Sigmoid colon (tissue), 7 donors: ENCODE measurements around the gene CDX1. TPM values are rescaled to one million over a fixed set of nuclear protein-coding genes. Genes with fewer than 3 reads are reported as not detected.
A peak's percentile ranks its signal among the peaks of the same experiment; 100 is the strongest.

Experiments
- DNase-seq: peaks from one replicate; pipeline ENCODE4 v3.0.0-alpha.2; 2019
- H3K27ac ChIP-seq, 4 donors: fragments of 200-600 bp; sonication (generic); one replicate each; pipeline ENCODE4 v1.5.1; 2016 to 2019; ENCODE audit warnings: mild to moderate bottlenecking in 1 of 4
- H3K27me3 ChIP-seq, 3 donors: fragments of 200-600 bp; sonication (generic); one replicate each; pipeline ENCODE4 v1.5.1; 2019; ENCODE audit warnings: mild to moderate bottlenecking in 1 of 3
- H3K36me3 ChIP-seq, 4 donors: fragments of 200-600 bp; sonication (generic); one replicate each; pipeline ENCODE4 v1.5.1; 2016 to 2019
- H3K4me1 ChIP-seq, 4 donors: fragments of 200-600 bp; sonication (generic); one replicate each; pipeline ENCODE4 v1.5.1; 2017 to 2019
- H3K4me3 ChIP-seq, 4 donors: fragments of 200-600 bp; sonication (generic); one replicate each; pipeline ENCODE4 v1.5.1; 2017 to 2019; ENCODE audit warnings: mild to moderate bottlenecking in 2 of 4, moderate library complexity in 1 of 4
- H3K9me3 ChIP-seq, 4 donors: fragments of 200-600 bp in 3 of 4; sonication (generic) in 3 of 4; one replicate each; pipeline versions ENCODE4 v1.5.1 to v1.6.1; 2013 to 2019
- CTCF ChIP-seq, 4 experiments: fragments of 450-650 bp in 3 of 4; fragments of 200-600 bp in 1 of 4; IDR thresholded peaks; one replicate each; pipeline ENCODE4 v1.5.1; 2016 to 2019; ENCODE audit warnings: antibody characterized with exemption in 4 of 4, mild to moderate bottlenecking in 3 of 4, moderate library complexity in 2 of 4
- EP300 ChIP-seq, 4 donors: sonication (generic); formaldehyde crosslinking; IDR thresholded peaks; one replicate each; pipeline ENCODE4 v1.6.1; 2017; ENCODE audit warnings: antibody characterized with exemption in 4 of 4
- POLR2A ChIP-seq, 2 donors: fragments of 450-650 bp; IDR thresholded peaks; one replicate each; pipeline ENCODE4 v1.6.1; 2016; ENCODE audit warnings: antibody characterized with exemption in 2 of 2, mild to moderate bottlenecking in 2 of 2, moderate library complexity in 2 of 2
- POLR2AphosphoS5 ChIP-seq, 4 donors: sonication (generic); formaldehyde crosslinking; IDR thresholded peaks; one replicate each; pipeline ENCODE4 v1.6.1; 2017; ENCODE audit warnings: antibody characterized with exemption in 4 of 4
- WGBS, 2 donors: extraction: QIAGEN DNeasy Blood & Tissue Kit; methylation state at CpG; one replicate each; pipeline ENCODE4 v1.1.7; 2013; 5-methylcytosine and 5-hydroxymethylcytosine counted together
- intact Hi-C: fragments of 100-400 bp; cut with DNase I; formaldehyde crosslinking; loops from one replicate; pipeline ENCODE4 v1.15.1; 2023
- polyA plus RNA-seq, 3 donors: library from polyadenylated mRNA; stranded (reverse); fragments of 200-250 nt; gene quantifications; one replicate each; pipeline ENCODE4 v1.2.3, GENCODE V29; 2013
- total RNA-seq, 4 donors: library from RNA; depleted of rRNA; stranded (reverse); fragments of >200 nt; gene quantifications; one replicate each; pipeline ENCODE4 v1.1.0, GENCODE V29; 2016
- donor health status: healthy with polysubstance abuse.
- donor health status: Bipolar disorder and iron deficiency.
- donor health status: healthy.

Gene CDX1
- total and polyA plus RNA-seq, 7 donors = 0.71 to 455 (median 325) TPM; not detected in 2

DNA sequence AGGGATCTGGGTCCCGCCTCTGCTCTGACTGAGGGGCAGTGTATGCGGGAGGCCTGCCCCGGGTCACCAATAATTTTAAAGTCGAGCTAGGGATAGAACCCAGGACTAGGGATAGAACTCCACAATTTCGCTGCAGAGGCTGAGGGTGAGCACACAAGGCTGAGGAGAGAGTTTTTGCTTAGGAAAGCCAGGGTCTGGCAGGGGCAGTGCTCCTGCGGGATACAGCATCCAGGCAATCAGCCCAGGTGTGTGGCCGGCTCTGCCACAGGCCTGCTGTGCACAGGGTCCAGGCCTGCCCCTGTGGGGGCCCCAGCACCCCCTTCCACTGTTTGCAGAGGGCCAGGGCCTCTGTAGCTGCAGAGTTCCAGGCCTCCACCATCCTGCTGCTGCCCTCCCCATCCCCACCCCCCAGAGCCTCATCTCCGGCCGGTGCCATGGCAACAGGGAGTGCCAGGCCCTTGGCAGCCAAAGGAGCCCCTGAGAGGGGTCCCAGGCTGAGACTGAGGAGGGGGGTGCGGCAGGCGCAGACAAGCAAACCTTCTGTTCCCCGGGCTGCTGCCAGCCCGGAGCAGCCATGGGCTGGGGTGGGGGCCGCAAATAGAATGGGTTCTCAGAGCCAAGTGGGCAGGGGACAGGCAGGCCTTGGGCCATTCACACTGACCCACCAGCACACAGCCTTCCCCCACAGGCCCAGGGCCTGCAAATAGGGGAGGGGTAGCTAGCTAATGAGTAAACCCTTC is 19.5 kb upstream of the CDX1 start:
- H3K9me3 ChIP-seq = no peaks in the 10 kb centered on the region
- H3K27me3 ChIP-seq = no peaks in the 10 kb centered on the region
- WGBS, 2 donors = 86 to 91% methylated on average over 14 of the region's 14 CpGs
- no peak overlapping the region for H3K4me3 ChIP-seq
- no peak for TF ChIP-seq EP300 (IDR thresholded peaks at IDR 0.05)
- no peak for TF ChIP-seq POLR2AphosphoS5 (IDR thresholded peaks at IDR 0.05)
- no peak for TF ChIP-seq POLR2A (IDR thresholded peaks at IDR 0.05)
- TF ChIP-seq CTCF (IDR thresholded peaks at IDR 0.05) = no peak
- intact Hi-C loops = no loop called here
- H3K4me1 ChIP-seq = peaks cover 0 to 72% (median 54%) of the 10 kb centered on the region in 4 donors
- H3K27ac ChIP-seq = peak overlapping the region; percentile 60 to 92 (median 86)
- DNase-seq = peak; percentile 64
- peaks cover 0 to 9% (median 0%) of the 10 kb centered on the region in 4 donors for H3K36me3 ChIP-seq

GRCh38 chr5:150147670-150148069 is 18.9 kb upstream of the CDX1 start:
- Histone ChIP-seq H3K36me3 (peaks cover 0 to 10% (median 0%) of the 10 kb centered on the region in 4 donors), H3K9me3 (no peaks in the 10 kb centered on the region), H3K27ac (peak overlapping the region; percentile 60 to 92 (median 86)), H3K27me3 (no peaks in the 10 kb centered on the region), H3K4me3 (no peak overlapping the region), H3K4me1 (peaks cover 0 to 72% (median 53%) of the 10 kb centered on the region in 4 donors)
- intact Hi-C loops = no loop called here
- TF ChIP-seq POLR2A (IDR thresholded peaks at IDR 0.05) = no peak
- no peak for TF ChIP-seq CTCF (IDR thresholded peaks at IDR 0.05)
- TF ChIP-seq POLR2AphosphoS5 (IDR thresholded peaks at IDR 0.05) = no peak
- no peak for TF ChIP-seq EP300 (IDR thresholded peaks at IDR 0.05)
- DNase-seq = peak; percentile 63
- 82 to 89% methylated on average over 7 of the region's 7 CpGs for WGBS, 2 donors

DNA sequence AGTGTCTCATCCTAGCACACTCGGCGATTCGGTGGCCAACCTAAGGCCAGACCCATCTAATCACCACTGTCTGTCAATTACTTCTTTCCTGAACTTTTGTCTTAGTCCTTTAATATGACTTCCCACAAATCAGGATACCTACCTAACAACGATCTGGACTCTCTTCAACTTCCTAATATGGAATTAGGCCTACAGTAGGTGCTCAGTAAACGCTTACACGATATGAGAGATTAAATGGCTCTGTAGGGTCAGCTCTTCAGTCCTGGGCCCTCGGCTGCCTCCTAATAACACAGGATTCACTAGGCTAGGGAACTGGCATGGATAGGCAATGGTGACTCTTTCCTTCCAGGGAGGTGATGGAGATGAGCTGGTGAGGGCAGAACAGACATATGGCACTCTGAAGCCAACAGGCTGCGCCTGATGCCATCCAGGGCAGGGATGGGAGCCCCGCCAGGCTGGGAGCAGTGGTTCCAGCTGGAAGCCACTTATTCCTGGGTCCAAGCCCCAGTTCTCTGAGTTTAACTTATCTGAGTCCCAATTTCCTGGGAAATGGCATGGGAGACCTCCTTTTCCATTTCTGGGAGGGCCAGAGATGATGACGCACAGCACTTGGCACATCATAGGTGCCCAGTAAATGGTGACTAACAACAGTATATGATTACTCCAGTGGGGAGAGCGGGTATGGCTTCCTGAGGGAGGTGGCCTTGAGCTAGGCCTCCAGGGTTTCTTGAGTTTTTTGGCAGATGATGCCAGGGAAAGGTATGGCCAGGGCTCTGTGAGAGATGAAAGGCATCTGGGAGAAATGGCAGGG is 18.3 kb upstream of the CDX1 start:
- peaks cover 0 to 72% (median 53%) of the 10 kb centered on the region in 4 donors for H3K4me1 ChIP-seq
- H3K27me3 ChIP-seq = no peaks in the 10 kb centered on the region
- intact Hi-C loops = no loop called here
- DNase-seq = no peak
- peaks cover 0 to 15% (median 0%) of the 10 kb centered on the region in 4 donors for H3K36me3 ChIP-seq
- TF ChIP-seq POLR2AphosphoS5 (IDR thresholded peaks at IDR 0.05) (no peak), CTCF (IDR thresholded peaks at IDR 0.05) (no peak), POLR2A (IDR thresholded peaks at IDR 0.05) (no peak), EP300 (IDR thresholded peaks at IDR 0.05) (no peak)
- H3K27ac ChIP-seq = peak overlapping the region; percentile 60 to 92 (median 86)
- WGBS, 2 donors = 89 to 91% methylated on average over 11 of the region's 11 CpGs
- H3K9me3 ChIP-seq = no peaks in the 10 kb centered on the region
- H3K4me3 ChIP-seq = no peak overlapping the region

GRCh38 chr5:150149618-150150017 is 17.0 kb upstream of the CDX1 start:
- intact Hi-C loops = no loop called here
- Histone ChIP-seq H3K27ac (peak overlapping the region; percentile 36 to 92 (median 86)), H3K27me3 (no peaks in the 10 kb centered on the region), H3K36me3 (peaks cover 0 to 15% (median 0%) of the 10 kb centered on the region in 4 donors), H3K4me3 (no peak overlapping the region), H3K9me3 (no peaks in the 10 kb centered on the region), H3K4me1 (peaks cover 0 to 68% (median 46%) of the 10 kb centered on the region in 4 donors)
- no peak for DNase-seq
- TF ChIP-seq POLR2AphosphoS5 (IDR thresholded peaks at IDR 0.05) = no peak
- TF ChIP-seq EP300 (IDR thresholded peaks at IDR 0.05) = no peak
- no peak for TF ChIP-seq POLR2A (IDR thresholded peaks at IDR 0.05)
- no peak for TF ChIP-seq CTCF (IDR thresholded peaks at IDR 0.05)
